NK-92 (cell line): ENCODE measurements around the gene SPC24.
"Not testable (repeated sequence)": the region's sequence is repeated elsewhere in the genome, so short reads cannot be mapped to it uniquely, and the experiment has no call there.

Experiments
- DNase-seq: peaks from one replicate; lab custom pipeline; 2025; ENCODE audit not compliant: unreplicated experiment; lab: John Stamatoyannopoulos, UW

SPC24 gene

DNA sequence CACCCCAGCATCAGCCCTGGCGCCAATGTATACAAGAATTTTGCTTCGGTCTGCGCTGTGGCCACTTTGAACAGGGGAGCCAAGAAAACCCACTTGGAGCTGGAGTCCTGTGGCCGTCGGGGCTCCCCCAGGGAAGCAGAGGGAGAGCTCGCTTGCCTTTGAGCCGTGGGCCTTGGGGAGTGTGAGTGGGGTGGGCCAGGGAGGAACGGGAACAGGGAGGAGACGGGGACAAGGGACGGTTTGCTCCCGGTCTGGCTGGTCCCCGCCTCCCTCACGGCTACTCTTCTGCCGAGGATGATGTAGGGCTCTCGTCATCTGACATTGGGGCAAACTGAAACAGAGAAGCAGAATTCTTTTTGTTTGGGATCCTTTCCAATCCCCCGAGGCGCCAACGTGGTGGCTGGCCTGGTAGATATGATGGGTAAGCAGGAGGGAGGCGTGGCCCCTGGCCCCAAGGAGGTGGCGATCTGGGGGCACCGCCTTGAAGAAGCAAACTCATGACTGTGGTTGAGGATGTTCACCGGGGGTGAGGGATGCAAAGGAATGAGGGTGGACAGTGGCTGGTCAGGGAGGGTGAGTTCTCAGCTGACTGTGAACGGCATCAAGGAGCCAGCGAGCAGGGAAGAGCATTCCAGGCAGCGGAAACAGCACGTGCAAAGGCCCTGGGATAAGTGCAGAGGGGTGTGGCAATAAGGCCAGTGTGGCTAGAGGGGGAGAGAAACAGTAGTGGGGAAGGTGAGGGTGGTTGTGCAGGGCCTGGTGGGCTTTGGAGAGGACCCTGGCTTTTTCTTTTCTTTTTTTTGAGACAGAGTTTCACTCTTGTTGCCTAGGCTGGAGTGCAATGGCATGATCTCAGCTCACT is 10.9 kb upstream of the SPC24 start:
- DNase-seq: no peak

DNA sequence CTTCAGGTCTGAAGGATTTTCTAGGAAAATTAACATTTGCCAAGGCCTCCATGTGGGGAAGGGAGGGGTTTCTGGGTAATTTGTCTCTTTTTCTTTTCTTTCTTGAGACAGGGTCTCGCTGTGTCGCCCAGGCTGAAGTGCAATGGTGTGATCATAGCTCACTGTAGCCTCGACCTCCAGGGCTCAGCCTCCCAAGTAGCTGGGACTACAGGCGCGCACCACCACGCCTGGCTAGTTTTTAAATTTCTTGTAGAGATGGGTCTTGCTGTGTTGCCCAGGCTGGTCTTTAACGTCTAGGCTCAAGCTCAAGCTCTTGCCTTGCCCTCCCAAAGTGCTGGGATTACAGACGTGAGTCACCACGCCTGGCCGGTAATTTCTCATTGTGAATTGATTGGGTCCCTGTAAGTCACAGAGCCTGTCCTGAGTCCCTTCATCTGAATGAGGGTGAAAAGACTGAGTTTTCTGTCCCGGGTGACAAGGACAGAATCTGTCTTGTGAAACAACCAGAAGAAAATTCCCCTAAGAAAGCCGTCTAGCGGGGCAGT is 10.0 kb upstream of the SPC24 start:
- DNase-seq: no peak

DNA sequence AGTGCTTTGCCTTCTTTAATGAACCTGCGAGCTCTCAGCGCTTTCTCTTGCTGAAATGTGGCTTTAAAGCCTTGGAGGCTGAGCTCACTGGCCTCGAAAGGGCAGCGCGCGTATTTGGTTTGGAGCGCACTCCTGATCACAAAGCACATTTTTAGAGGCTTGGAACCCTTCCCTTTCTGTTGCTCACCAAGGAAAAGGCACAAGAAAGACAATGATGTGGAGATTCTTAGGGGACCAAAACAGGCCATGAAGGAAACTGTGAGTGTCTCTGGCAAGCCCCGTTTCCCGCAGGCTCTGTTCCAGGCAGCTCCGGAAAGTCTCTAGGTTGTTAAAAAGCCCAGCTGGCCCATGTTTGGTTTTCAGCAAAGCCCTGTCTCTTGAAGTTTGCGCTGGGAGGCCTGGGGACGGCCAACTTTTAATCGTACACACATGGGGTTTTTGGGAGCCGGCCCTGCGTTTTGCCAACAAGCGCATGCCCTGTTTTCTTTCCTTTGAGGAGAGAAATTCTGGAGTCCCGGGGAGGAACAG is 9.4 kb upstream of the SPC24 start:
- DNase-seq: no peak

DNA sequence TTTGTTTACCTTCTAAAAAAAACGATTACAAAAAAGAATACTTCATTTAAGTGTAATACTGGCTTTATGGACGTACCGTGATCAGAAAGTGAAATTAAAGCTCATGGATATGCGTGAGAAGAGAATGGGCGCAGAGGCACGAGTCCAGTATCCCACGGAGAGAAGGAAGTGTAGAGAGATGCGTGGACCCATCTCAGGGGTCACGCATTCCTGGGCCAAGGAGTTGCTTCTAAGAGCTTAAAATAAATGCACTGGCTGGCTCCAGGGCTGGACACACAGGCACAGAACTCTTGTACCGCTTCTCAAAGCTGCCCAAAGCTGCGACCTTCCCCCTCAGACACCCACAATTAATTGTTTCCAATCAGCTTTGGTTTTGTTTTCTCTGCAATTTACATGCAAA is 8.7 kb upstream of the SPC24 start:
- DNase-seq: no peak

DNA sequence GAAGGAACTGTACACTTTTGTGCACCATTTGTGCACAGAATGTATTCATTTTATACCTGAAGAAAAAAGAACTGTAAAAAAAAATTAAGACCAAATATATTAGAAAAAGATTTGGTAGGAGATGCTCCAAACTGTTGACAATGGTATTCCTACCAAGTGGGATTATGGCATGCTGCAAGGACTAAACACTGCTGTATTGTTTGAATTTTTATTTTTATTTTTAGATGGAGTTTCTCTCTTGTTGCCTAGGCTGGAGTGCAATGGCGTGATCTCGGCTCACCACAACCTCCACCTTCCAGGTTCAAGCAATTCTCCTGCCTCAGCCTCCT is 4.8 kb upstream of the SPC24 start:
- not testable (repeated sequence) for DNase-seq

DNA sequence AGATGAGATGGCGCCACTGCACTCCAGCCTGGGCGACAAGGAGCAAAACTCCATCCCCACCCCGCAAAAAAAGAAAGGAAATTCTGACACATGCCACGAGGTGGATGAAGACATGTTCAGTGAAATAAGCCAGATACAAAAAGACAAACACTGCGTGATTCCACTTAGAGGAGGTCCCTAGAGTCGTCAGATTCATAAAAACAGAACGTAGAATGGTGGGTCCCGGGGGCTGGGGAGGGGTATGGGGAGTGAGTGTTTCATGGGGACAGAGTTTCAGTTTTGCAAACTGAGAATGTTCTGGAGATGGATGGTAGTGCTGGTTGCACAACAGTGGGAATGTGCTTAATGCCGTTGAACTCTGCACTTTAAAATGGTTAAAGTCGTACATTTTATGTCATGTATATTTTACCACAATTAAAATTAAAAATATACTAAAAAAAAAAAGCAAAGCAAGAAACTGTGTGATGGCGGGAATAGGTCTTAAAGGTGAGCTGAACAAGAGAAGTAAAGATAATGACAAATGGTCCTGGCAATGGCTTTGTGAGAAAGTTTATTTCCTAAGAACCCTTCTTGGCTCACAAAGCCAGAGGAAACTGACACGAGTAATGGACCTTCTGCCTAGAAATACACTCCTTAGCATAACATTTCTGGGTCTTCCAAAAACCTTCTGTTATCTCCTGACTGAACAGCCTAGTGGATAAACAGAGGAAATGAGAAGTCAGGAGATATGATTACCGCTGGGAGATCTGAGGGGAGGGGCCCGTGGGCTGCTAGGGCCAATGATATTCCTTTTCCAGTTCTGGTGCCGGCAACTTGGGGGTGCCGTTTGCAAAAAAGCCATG is 4.2 kb upstream of the SPC24 start:
- no peak for DNase-seq

DNA sequence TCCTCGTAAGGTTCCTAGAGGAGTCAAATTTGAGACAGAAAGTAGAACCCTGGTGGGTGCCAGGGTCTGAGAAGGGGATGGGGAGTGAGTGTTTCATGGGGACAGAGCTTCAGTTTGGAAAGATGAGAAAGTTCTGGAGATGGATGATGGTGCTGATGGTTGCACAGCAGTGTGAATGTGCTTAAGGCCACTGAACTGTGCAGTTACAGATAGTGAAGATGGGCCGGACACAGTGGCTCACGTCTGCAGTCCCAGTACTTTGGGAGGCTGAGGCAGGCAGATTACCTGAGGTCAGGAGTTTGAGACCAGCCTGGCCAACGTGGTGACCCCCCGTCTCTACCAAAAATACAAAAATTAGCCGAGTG is 917 bp downstream of the SPC24 start:
- DNase-seq: no peak

DNA sequence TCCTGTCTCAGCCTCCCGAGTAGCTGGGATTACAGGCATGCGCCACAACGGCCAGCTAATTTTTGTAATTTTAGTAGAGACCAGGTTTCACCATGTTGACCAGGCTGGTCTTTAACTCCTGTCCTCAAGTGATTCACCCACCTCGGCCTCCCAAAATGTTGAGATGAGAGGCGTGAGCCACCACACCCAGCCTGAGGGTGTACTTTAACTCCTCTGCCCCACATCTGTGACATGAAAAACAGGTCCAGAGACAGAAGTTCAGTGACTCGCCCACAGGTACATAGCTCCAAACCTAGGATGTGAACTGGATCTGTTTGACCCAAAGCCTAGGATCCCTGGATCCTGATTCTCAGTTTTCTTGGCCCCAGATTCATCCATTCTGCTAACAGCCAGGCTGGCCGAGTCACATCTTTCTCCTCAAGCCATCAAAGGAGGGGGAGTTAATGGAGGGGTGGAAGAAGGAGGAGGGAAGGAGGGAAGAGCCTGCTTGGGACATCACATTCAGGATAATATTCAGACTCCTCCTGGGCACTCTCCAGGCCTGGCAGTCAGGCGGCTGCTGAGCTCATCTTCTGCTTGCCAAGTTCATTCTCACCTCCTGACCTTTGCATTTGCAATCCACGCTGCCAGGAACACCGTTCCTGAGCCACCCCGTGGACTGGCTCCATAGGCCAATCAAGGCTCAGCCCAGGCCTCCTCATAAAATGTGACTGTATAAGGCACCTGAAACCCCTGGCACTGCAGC is 3.1 kb downstream of the SPC24 start:
- no peak for DNase-seq

DNA sequence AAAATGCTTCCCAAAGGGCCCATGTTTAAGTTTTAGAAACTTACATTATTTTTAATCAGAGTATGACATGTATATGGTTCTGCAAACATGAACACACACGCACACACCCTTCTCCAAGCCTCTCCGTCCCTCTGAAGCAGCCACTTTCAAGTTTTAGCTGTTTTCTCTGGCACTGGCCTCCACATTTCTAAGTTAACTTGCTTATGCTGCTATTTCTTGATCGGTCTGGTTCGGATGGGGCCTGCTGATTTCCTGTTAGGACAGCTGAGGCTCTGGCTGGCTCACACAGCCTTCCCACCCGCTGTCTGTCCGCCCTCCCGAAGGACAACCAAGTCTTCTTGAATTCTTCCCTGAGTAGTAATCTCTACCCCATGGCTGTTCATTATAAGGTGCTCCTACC is 4.4 kb downstream of the SPC24 start:
- DNase-seq: no peak

DNA sequence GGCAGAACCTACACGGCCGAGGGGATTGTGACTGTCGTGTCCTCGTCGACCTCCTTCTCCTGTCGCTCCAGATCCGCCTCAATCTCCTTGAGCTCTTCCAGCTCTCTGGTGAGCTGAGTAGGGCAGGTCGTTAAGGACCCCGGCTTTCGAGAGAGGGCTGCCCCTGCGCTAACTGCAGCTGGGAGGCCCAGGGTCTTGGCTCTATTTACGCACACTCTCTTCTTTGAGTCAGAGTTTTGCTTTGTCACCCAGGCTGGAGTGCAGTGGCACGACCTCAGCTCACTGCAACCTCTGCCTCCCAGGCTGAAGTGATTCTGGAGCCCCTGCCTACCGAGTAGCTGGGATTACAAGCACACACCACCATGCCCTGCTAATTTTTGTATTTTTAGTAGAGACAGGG is 7.6 kb downstream of the SPC24 start:
- no peak for DNase-seq

DNA sequence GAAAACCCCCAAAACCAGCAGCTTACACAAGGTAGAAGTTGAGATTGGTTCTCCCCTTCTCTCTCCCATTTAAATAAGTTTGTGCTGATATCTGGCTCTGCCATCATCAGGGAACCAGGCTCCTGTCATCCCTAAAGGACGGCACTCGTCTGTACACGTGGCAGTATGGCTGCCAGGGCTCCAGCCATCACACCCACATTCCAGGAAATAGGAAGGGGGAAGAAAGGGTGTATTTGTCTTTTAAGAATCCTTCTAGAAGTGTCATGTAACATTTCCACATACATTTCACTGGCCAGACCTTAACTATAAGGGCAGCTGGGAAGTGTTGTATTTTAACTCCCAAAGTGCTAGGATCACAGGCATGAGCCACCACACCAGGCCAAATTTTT is 10.1 kb downstream of the SPC24 start:
- DNase-seq: no peak

DNA sequence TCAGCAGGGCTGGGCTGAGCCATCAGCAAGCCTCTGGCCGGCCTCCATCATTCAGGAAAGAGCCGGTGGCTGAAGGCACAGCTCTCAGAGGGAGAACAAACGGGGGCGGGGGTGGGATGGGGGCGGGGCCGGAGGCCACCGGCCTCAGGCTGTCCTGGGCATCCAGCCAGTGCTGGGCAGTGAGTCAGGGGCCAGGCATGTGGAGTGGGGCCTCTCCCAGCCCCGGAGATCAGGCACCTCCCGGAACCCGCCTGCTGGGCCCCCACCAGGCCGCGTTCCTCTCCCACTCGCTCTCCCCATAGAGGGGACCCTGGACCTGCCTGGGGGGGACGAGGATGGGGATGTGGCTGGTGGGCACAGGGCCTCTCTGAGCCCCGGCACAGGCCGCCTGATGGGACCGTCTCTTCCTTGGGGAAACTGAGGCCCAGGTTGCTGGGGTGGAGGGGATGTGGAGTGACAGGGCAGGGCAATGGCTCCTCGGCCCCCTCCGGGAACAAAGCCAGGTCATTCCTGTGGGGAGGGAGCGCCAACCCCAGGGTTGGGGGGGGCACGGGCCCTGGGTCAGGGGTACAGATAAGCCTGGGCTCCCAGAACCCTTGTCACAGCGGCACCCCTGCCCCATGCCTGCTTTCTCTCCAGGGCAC is 12.9 kb downstream of the SPC24 start:
- DNase-seq: no peak

DNA sequence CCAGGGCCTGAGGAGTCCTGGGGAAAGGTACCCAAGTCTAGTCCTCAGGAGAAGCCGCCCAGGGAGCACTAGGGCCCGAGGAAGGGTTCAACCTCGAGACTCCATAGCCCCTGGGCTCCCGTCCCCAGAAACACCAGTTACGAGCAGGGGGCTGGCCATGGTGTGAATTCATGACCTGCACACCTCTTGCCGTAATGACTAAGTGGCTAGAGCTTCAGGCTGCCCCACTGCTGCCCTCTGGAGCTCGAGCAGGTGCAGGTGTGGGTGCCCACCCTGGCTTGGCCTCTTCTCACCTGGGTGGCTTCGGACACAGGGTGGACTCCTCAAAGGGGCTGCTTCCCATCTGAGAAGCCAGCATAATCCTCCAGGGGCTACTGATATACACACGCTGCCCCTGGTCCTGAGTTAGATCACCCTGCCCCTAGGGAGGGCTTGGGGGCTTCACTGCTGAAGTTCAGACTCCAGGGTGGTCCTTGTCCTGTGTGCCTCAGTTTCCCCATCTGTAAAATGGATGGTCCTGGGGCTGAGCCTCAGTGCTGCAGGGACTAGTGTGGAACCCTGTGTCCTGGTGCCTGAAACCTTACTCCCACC is 13.6 kb downstream of the SPC24 start:
- DNase-seq: no peak

DNA sequence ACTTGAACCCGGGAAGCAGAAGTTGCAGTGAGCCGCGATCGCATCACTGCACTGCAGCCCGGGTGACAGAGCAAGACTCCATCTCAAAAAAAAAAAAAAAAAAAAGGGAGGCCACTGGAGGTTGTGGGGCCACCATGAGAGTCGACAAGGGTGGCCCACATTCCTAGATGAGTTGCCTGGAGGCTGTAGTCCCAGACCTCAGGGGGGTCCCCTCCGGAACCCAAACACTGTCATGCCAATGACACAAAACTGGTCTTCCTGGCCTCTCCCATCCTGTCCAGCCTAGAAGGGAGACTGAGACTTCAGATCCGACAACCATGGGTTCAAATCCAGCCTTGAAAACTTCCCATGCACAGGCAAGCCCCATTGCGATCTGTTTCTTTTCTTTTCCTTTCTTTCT is 14.7 kb downstream of the SPC24 start:
- DNase-seq: no peak

DNA sequence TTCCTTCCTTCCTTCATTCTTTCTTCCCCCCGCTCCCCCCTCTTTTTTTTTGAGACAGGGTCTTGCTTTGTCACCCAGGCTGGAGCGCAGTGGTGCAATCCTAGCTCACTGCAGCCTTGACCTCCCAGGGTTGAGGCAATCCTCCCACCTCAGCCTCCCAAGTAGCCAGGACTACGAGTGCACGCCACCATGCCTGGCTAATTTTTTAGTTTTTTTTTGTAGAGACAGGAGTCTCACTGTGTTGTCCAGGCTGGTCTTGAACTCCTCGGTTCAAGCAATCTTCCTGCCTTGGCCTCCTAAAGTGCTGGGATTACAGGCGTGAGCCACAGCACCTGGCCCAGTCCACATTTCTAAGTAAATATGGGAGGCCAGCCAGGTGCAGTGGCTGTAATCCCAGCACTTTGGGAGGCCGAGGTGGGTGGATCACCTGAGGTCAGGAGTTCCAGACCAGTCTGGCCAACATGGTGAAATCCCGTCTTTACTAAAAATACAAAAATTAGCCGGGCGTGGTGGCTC is 15.5 kb downstream of the SPC24 start:
- not testable (repeated sequence) for DNase-seq

DNA sequence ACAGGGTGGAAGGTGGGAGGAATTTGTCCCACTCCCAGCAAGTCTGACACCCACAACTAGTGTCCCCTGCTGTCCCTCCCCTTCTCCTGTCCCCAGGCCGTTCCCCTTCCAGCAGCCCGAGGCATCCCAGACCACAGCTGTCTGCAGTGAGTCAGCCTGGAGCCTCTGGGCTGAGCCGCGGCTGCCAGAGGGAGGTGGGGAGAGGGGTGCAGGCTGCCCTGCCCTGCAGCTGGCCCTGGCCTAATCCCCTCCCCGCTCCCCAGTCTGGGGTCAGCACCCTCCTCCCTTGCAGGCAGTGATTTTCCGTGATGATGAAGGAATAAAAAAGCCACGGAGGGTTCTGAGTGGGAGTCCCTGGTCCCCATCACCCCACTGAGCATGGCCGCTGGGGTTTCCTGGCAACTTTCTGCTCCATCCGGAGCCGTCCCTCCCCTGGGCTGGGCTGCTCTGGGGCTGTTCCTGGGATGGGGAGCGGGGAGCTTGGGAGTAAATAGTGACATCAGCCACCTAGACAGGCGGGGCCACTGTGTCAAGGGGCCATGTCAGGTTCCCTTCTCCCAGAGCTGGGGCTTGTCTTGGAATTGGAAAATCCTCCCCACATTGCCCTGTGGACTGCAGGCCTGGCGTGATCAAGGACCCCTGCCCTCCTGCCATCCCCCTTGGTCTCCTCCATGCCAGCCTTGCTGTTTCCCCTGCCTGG is 16.8 kb downstream of the SPC24 start:
- no peak for DNase-seq

DNA sequence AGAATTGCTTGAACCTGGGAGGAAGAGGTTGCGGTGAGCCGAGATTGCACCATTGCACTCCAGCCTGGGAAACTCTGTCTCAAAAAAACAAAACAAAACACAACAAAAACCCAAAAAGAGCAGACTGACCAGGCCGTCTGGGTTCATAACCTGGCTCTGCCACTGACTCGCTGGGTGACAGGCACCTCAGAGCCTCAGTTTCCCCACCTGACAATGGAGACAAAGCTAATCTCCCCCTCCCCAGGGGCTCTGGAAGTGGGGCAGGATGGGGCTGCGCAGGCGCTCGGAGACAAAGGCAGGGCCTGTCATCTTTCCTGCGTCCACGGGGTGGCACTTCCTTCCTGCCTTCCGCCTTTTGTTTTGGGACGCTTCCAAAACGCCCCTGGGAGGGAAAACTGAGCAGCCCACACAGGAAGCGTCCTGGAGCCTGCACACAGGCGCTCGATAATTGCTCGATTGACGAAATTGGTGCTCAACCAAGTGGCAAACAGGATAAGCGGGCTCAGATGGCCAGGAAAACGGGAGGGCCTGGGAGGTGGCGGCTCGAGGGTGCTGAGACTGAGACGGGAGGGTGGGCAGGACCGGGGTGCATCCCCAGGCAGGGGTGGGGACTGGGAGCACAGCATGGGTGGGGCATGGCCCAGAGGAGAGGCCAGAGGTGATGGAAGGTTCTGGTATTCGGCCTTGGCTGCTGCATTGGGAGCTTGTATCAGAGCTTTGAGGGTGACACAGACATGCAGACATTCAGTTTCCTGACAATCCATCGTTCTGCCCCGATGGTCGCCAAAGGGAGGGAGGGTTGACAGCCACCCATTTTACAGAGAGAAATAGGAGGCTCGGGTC is 17.8 kb downstream of the SPC24 start:
- no peak for DNase-seq

DNA sequence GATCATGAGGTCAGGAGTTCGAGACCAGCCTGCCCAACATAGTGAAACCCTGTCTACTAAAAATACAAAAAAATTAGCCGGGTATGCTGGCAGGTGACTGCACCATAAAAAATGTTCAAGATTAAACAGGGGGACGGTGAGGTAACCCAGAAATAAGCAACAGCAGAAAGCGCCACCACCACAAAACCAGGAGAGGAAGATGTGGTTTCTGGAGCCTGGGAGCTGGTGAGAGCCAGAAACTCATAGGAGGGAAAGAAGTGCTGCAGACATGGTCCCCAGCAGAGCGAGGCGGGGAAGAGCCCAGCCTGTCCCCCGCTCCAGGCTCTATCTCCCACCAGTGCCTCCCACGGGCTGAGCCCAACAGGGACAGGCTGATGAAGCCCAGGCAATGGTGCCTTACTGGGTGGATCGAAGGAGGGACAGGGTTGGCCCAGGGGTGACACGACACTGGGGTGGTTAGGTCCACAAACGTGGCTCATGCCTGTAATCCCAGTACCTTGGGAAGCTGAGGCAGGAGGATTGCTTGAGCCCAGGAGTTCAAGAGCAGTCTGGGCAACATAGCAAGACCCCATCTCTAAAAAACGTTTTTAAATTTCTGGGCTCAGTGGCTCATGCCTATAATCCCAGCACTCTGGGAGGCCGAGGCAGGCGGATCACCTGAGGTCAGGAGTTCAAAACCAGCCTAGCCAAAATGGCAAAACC is 19.0 kb downstream of the SPC24 start:
- no peak for DNase-seq
